OCI-LY7 (cell line): ENCODE data around the gene CELF2.

Experiments
- CTCF ChIP-seq: fragments of 200-600 bp; sonication (generic); conservative IDR thresholded peaks from 2 replicates; pipeline ENCODE4 v1.5.1; 2014; ENCODE audit warnings: mild to moderate bottlenecking, antibody characterized with exemption, low read length, moderate library complexity, mixed read lengths
- EZH2phosphoT487 ChIP-seq: fragments of 200-600 bp; sonication (generic); IDR thresholded peaks from 2 replicates; pipeline ENCODE4 v1.6.1; 2018; ENCODE audit warnings: low read depth, borderline replicate concordance, mild to moderate bottlenecking, mixed run types, antibody characterized with exemption, low read length, moderate library complexity, mixed read lengths

- TF ChIP-seq CTCF (no peak), EZH2phosphoT487 (no peak)
Measured at GRCh38 chr10:11064832-11065231, 47.2 kb downstream of the CELF2 start.
